ENCODE results near the gene EPS15. TPM values are rescaled to one million over a fixed set of nuclear protein-coding genes. Genes with fewer than 3 reads are reported as not detected.
"Not testable (repeated sequence)": the region's sequence is repeated elsewhere in the genome, so short reads cannot be mapped to it uniquely, and the experiment has no call there.

The EPS15 gene
- total RNA-seq, 8 experiments from 2014 or later, result 35.2 to 230 (median 119) TPM

DNA sequence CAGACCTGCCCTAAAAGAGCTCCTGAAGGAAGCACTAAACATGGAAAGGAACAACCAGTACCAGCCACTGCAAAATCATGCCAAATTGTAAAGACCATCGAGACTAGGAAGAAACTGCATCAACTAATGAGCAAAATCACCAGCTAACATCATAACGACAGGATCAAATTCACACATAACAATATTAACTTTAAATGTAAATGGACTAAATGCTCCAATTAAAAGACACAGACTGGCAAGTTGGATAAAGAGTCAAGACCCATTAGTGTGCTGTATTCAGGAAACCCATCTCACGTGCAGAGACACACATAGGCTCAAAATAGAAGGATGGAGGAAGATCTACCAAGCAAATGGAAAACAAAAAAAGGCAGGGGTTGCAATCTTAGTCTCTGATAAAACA lies 131.8 kb downstream of the EPS15 start:
- H3K4me3 ChIP-seq; in situ Hi-C loops (cut with MboI; ENCODE audit: low pct_unique_long_range_greater_than_20kb in 2 of 9, low sequenced_read_pairs in 9 of 9, unreplicated experiment in 9 of 9); H3K4me1 ChIP-seq (replicated peaks in 1 of 2); ATAC-seq (replicated peaks in 6 of 8); H3K27ac ChIP-seq: not testable (repeated sequence)
- WGBS, 10 experiments, result no CpG with 5 or more reads among the region's 3 CpGs

DNA sequence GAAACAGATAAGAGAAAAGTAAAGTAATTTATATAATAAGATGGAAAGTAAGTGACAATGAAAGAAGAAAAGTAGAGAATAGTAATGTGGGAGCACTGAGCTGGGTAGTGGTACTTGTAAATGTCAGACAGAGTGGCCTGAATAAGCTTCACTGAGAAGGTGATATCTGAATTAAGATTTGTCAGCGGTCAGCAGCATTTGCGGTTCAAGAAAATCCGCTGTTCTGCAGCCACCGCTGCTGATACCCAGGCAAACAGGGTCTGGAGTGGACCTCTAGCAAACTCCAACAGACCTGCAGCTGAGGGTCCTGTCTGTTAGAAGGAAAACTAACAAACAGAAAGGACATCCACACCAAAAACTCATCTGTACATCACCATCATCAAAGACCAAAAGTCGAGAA lies 132.8 kb downstream of the EPS15 start:
- H3K4me3 ChIP-seq; H3K27ac ChIP-seq; H3K4me1 ChIP-seq (replicated peaks in 1 of 2); ATAC-seq (replicated peaks in 6 of 8); in situ Hi-C loops (cut with MboI; ENCODE audit: low pct_unique_long_range_greater_than_20kb in 2 of 9, low sequenced_read_pairs in 9 of 9, unreplicated experiment in 9 of 9): not testable (repeated sequence)
- 88 to 100% (median 98%) methylated on average over 1 to 5 of the region's 5 CpGs; no CpG with 5 or more reads in 2 of the 10 experiments for WGBS, 10 experiments

DNA sequence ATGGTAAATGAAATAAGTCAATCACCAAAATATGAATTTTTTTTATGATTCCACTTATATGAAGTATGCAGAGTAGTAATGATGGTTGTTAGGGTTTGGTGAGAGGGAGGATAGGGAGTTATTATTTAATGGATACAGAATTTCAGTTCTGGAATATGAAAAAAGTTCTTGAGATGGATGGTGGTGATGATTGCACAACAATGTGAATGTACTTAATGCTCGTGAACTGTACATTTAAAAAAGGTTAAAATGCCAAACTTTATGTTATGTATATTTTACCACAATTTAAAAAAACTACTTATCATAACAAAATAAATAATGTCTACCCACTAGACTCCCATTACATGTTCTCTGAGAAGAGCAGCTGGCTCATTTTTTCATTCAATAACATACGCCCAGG lies 133.3 kb downstream of the EPS15 start:
- in situ Hi-C loops (cut with MboI; ENCODE audit: low pct_unique_long_range_greater_than_20kb in 2 of 9, low sequenced_read_pairs in 9 of 9, unreplicated experiment in 9 of 9), result no loop called here
- H3K4me3 ChIP-seq, result no peak overlapping the region
- 58 to 100% (median 96%) methylated on average over 1 to 2 of the region's 2 CpGs for WGBS, 10 experiments
- H3K4me1 ChIP-seq (replicated peaks in 1 of 2), result no peaks in the 10 kb centered on the region
- no peak overlapping the region for H3K27ac ChIP-seq
- ATAC-seq (replicated peaks in 6 of 8), result no peak

DNA sequence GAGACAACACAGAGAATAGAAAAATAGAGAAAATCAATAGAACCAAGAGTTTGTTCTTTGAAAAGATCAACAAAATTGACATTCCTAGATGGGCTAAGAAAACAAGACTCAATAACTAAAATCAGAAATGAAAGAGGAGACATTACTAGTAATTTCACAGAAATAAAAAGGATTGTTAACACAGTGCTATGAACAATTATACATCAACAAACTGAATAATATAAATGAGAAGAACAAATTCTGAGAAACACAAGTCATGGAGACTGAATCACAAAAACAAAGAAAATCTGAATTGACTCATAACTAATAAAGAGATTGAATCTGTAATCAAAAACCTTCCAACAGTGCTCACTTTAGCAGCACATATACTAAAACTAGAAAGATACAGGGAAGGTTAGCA lies 137.1 kb downstream of the EPS15 start:
- no peak overlapping the region for H3K4me3 ChIP-seq
- H3K4me1 ChIP-seq (replicated peaks in 1 of 2), result no peaks in the 10 kb centered on the region
- ATAC-seq (replicated peaks in 6 of 8), result no peak
- no peak overlapping the region for H3K27ac ChIP-seq
- in situ Hi-C loops (cut with MboI; ENCODE audit: low pct_unique_long_range_greater_than_20kb in 2 of 9, low sequenced_read_pairs in 9 of 9, unreplicated experiment in 9 of 9), result no loop called here

GRCh38 chr1:51380936-51381335 lies 138.1 kb downstream of the EPS15 start:
- Histone ChIP-seq H3K4me1 (replicated peaks in 1 of 2) (no peaks in the 10 kb centered on the region), H3K4me3 (no peak overlapping the region), H3K27ac (no peak overlapping the region)
- ATAC-seq (replicated peaks in 6 of 8), result no peak
- WGBS, 10 experiments, result 90 to 100% (median 100%) methylated on average over 1 of the region's 1 CpG; no CpG with 5 or more reads in 5 of the 10 experiments
- in situ Hi-C loops (cut with MboI; ENCODE audit: low pct_unique_long_range_greater_than_20kb in 2 of 9, low sequenced_read_pairs in 9 of 9, unreplicated experiment in 9 of 9), result no loop called here

DNA sequence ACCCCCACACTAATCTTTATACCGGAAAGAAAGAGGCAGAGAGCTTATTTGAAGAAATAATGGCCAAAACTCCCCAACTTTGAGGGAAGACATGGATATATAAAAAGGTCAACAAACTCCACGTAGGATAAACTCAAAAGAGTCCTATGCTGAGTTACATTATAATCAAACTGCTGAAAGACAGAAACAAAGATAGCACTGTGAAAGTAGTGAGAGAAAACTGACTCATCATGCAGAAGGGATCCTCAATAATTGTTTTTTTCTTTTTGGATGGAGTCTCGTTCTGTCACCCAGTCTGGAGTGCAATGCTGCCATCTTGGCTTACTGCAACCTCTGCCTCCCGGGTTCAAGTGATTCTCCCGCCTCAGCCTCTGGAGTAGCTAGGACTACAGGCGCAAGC lies 140.2 kb downstream of the EPS15 start:
- in situ Hi-C loops (cut with MboI; ENCODE audit: low pct_unique_long_range_greater_than_20kb in 2 of 9, low sequenced_read_pairs in 9 of 9, unreplicated experiment in 9 of 9), result no loop called here
- H3K27ac ChIP-seq, result no peak overlapping the region
- no peaks in the 10 kb centered on the region for H3K4me1 ChIP-seq (replicated peaks in 1 of 2)
- ATAC-seq (replicated peaks in 6 of 8), result no peak
- WGBS, 10 experiments, result 85 to 100% (median 96%) methylated on average over 1 to 6 of the region's 6 CpGs; no CpG with 5 or more reads in 2 of the 10 experiments
- no peak overlapping the region for H3K4me3 ChIP-seq

GRCh38 chr1:51373898-51374297 lies 145.2 kb downstream of the EPS15 start:
- H3K27ac ChIP-seq, result no peak overlapping the region
- 79 to 100% (median 100%) methylated on average over 1 to 3 of the region's 3 CpGs; no CpG with 5 or more reads in 1 of the 10 experiments for WGBS, 10 experiments

GRCh38 chr1:51372561-51372960 lies 146.5 kb downstream of the EPS15 start:
- no peak for ATAC-seq (replicated peaks in 6 of 8)
- no peaks in the 10 kb centered on the region for H3K4me1 ChIP-seq (replicated peaks in 1 of 2)
- in situ Hi-C loops (cut with MboI; ENCODE audit: low pct_unique_long_range_greater_than_20kb in 2 of 9, low sequenced_read_pairs in 9 of 9, unreplicated experiment in 9 of 9), result no loop called here
- H3K27ac ChIP-seq, result no peak overlapping the region
- no peak overlapping the region for H3K4me3 ChIP-seq

More at GRCh38 chr1:51373898-51374297, 145.2 kb downstream of the EPS15 start:
- Histone ChIP-seq H3K4me1 (replicated peaks in 1 of 2) (no peaks in the 10 kb centered on the region), H3K4me3 (no peak overlapping the region)
- in situ Hi-C loops (cut with MboI; ENCODE audit: low pct_unique_long_range_greater_than_20kb in 2 of 9, low sequenced_read_pairs in 9 of 9, unreplicated experiment in 9 of 9), result no loop called here
- ATAC-seq (replicated peaks in 6 of 8), result no peak

GRCh38 chr1:51369171-51369570 lies 149.9 kb downstream of the EPS15 start:
- H3K27ac ChIP-seq, result no peak overlapping the region
- no peak overlapping the region for H3K4me3 ChIP-seq
- H3K4me1 ChIP-seq (replicated peaks in 1 of 2), result no peaks in the 10 kb centered on the region
- 87 to 100% (median 95%) methylated on average over 1 to 4 of the region's 4 CpGs for WGBS, 10 experiments
- in situ Hi-C loops (cut with MboI; ENCODE audit: low pct_unique_long_range_greater_than_20kb in 2 of 9, low sequenced_read_pairs in 9 of 9, unreplicated experiment in 9 of 9), result no loop called here
- ATAC-seq (replicated peaks in 6 of 8), result no peak

- in situ Hi-C loops (cut with MboI; ENCODE audit: low pct_unique_long_range_greater_than_20kb in 2 of 9, low sequenced_read_pairs in 9 of 9, unreplicated experiment in 9 of 9), result no loop called here
- WGBS, 10 experiments, result 88 to 100% (median 100%) methylated on average over 1 of the region's 1 CpG; no CpG with 5 or more reads in 7 of the 10 experiments
- H3K4me3 ChIP-seq, result no peak overlapping the region
- ATAC-seq (replicated peaks in 6 of 8), result no peak
- H3K4me1 ChIP-seq (replicated peaks in 1 of 2), result no peaks in the 10 kb centered on the region
- no peak overlapping the region for H3K27ac ChIP-seq
Measured at GRCh38 chr1:51365774-51366173, 153.3 kb downstream of the EPS15 start.

DNA sequence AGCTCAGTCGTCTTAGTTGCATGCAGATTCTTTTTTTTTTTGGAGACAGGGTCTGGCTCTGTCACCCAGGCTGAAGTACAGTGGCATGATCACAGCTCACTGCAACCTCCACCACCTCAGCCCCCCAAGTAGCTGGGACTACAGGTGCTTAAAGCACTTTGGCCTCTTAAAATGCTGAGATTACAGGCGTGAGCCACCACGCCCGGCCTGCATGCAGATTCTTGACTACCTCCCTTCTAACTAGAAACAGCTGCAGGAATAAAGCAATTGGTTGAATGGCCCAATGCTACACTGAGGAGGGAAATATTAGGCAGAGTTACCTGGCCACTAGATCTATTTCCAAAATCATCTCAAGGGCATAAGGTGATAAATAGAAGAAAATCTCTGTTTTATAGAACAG lies 159.2 kb downstream of the EPS15 start:
- WGBS, 10 experiments, result 25 to 100% (median 81%) methylated on average over 1 to 4 of the region's 4 CpGs; no CpG with 5 or more reads in 2 of the 10 experiments
- ATAC-seq (replicated peaks in 6 of 8), result peak in 2 of 8 experiments; percentile 74 to 88
- H3K27ac ChIP-seq, result no peak overlapping the region
- no peak overlapping the region for H3K4me3 ChIP-seq
- in situ Hi-C loops (cut with MboI; ENCODE audit: low pct_unique_long_range_greater_than_20kb in 2 of 9, low sequenced_read_pairs in 9 of 9, unreplicated experiment in 9 of 9), result no loop called here
- no peaks in the 10 kb centered on the region for H3K4me1 ChIP-seq (replicated peaks in 1 of 2)

DNA sequence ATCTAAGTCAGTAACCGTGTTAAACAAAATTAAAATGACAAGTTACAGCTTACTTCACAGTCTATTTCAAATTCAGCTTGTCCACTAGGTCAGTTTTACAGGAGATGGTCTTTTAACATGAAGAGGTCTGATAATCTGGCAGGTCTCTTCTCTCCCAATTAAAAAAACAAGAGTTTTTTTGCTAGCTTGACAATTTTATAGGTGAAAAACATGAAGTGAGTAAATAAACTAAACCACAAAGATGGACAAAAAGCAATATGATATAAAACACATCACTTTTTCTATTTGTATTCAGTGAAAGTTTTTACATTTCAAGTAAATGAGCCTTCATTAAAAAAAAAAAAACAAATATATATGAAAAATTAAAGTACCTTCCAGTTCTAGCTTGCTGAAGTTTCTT lies 163.7 kb downstream of the EPS15 start:
- in situ Hi-C loops (cut with MboI; ENCODE audit: low pct_unique_long_range_greater_than_20kb in 2 of 9, low sequenced_read_pairs in 9 of 9, unreplicated experiment in 9 of 9), result no loop called here
- H3K4me1 ChIP-seq (replicated peaks in 1 of 2), result no peaks in the 10 kb centered on the region
- no peak for ATAC-seq (replicated peaks in 6 of 8)
- no peak overlapping the region for H3K4me3 ChIP-seq
- H3K27ac ChIP-seq, result no peak overlapping the region
- 83 to 100% (median 93%) methylated on average over 1 of the region's 1 CpG for WGBS, 10 experiments

DNA sequence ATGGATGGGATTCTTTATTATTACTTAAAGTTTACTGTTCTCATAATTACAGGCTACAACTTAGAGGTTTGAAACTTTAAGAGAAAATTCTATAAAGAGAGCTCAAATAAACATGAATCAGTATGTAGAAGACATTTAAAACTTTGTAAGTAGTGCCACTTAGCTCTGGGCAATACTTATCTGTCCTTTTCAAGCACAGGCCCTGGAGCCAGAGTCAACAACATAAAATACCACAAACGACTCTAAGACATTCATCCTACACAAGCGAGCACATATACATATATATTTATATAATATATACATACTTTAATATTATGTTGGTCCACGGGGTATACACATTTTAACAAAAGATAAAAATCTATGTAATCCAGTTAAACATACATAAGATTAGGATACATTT lies 164.7 kb downstream of the EPS15 start:
- Histone ChIP-seq H3K4me3 (no peak overlapping the region), H3K27ac (no peak overlapping the region), H3K4me1 (replicated peaks in 1 of 2) (no peaks in the 10 kb centered on the region)
- in situ Hi-C loops (cut with MboI; ENCODE audit: low pct_unique_long_range_greater_than_20kb in 2 of 9, low sequenced_read_pairs in 9 of 9, unreplicated experiment in 9 of 9), result no loop called here
- ATAC-seq (replicated peaks in 6 of 8), result peak in 1 of 8 experiments; percentile 72
- 14 to 97% (median 85%) methylated on average over 1 to 3 of the region's 3 CpGs for WGBS, 10 experiments

GRCh38 chr1:51351907-51352306 lies 167.2 kb downstream of the EPS15 start:
- no peak overlapping the region for H3K27ac ChIP-seq
- 83 to 100% (median 100%) methylated on average over 1 of the region's 1 CpG; no CpG with 5 or more reads in 5 of the 10 experiments for WGBS, 10 experiments
- H3K4me3 ChIP-seq, result no peak overlapping the region
- no peaks in the 10 kb centered on the region for H3K4me1 ChIP-seq (replicated peaks in 1 of 2)
- no peak for ATAC-seq (replicated peaks in 6 of 8)
- in situ Hi-C loops (cut with MboI; ENCODE audit: low pct_unique_long_range_greater_than_20kb in 2 of 9, low sequenced_read_pairs in 9 of 9, unreplicated experiment in 9 of 9), result no loop called here

Data from motor neuron (in vitro differentiated cells).